Activated CD4-positive, alpha-beta T cell treated with anti-CD3 and anti-CD28 coated beads for 36 hours (primary cell): ENCODE measurements around the gene HLA-DOA. TPM values are rescaled to one million over a fixed set of nuclear protein-coding genes. Genes with fewer than 3 reads are reported as not detected.
A peak's percentile ranks its signal among the peaks of the same experiment; 100 is the strongest.

Source experiments
- ATAC-seq: fragments of 200-7000 bp; cut with Tn5 transposase; one replicate; pipeline ENCODE4 v1.10.0; 2021; ENCODE audit warnings: mild to moderate bottlenecking, moderate library complexity
- CTCF ChIA-PET: fragments of 350-600 bp; sonication (Branson Sonifier 250); formaldehyde crosslinking; loops from one replicate; lab custom pipeline; 2021; ENCODE audit warnings: antibody characterized with exemption; lab: Charles Lee
- POLR2A ChIA-PET: fragments of 350-600 bp; sonication (Branson Sonifier 250); formaldehyde crosslinking; loops from one replicate; lab custom pipeline; 2021; ENCODE audit warnings: antibody characterized with exemption, inconsistent platforms; lab: Charles Lee
- DNase-seq: peaks from one replicate; pipeline ENCODE4 v3.0.0-alpha.2; 2020
- H3K27ac Mint-ChIP-seq: one replicate; pipeline ENCODE4 v1.8.0; 2021; ENCODE audit warnings: mixed read lengths
- H3K27me3 Mint-ChIP-seq: one replicate; pipeline ENCODE4 v1.8.0; 2021; ENCODE audit warnings: mixed read lengths
- H3K36me3 Mint-ChIP-seq: one replicate; pipeline ENCODE4 v1.8.0; 2021; ENCODE audit warnings: low read depth, mixed read lengths
- H3K4me1 Mint-ChIP-seq: one replicate; pipeline ENCODE4 v1.8.0; 2021; ENCODE audit warnings: mixed read lengths
- H3K4me3 Mint-ChIP-seq: one replicate; pipeline ENCODE4 v1.8.0; 2021; ENCODE audit warnings: mild to moderate bottlenecking, moderate library complexity, mixed read lengths
- H3K9me3 Mint-ChIP-seq: one replicate; pipeline ENCODE4 v1.8.0; 2021; ENCODE audit warnings: low read depth, mixed read lengths
- intact Hi-C, 2 experiments: fragments of 100-400 bp; cut with DNase I in 1 of 2; cut with micrococcal nuclease in 1 of 2; formaldehyde crosslinking; loops; one replicate each; pipeline versions ENCODE4 v1.14.2 to v1.15.1; 2022 to 2024; cut with DNase I, micrococcal nuclease
- total RNA-seq, 2 experiments: library from RNA; stranded (reverse); gene quantifications; one replicate each; pipeline ENCODE4 v1.2.3, GENCODE V29; 2021

HLA-DOA gene
- total RNA-seq, 2 experiments from 2014 or later, result 1.7 to 3.3 TPM

DNA sequence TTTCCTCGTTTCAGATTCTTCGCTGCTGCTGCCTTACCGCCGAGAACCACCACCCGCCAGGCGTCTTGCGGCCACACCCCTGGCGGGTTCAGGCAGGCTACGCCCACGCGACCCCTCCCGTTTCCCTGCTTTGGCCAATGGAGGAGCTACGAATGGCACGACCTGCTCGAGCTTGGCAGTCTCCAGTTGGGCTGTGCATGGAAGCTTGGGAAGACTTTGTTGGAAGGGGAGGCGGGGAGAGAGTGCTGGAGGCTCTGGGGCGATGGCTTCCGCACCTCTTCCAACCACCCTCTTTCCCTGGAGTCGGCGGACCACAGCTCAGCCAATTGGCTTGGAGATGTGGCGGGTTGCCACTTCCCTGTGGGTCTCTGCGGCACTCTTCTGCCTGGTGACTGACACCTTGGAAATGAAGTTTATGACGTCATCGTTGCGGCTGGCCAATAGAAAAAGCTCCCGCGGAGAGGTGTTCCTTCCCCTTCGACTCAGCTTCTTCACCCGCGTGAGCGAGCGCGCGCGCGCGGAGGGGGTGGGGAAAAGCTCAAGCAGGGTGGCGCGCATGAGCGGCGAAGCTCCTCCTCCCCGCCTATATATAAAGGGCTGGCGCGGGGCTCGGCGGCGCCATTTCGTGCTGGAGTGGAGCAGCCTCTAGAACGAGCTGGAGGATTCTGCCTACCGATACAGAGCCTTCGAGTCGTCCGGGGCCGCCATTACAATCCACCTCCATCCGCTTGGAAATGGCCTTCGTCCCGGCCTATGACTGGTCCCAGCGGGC, 37.6 kb downstream of the HLA-DOA start:
- ATAC-seq (peak; percentile 43), DNase-seq (peak; percentile 100)
- ChIA-PET CTCF (interaction anchor here (0.5 to 13.4 kb wide), 15 partner anchors 12 to 1235 kb away, joined by 3 to 197 read pairs (median 5); partner anchors contain the start of genes HLA-DMA, PSMB9, RPS18 and TAP1), POLR2A (interaction anchor here (0.5 to 7.6 kb wide), 50 partner anchors 8 to 1724 kb away, joined by 3 to 83 read pairs (median 4); partner anchors contain the start of genes ATF6B, CSNK2B, HLA-DMA and HLA-DMB)
- H3K9me3 Mint-ChIP-seq, result no peaks in the 10 kb centered on the region
- no peaks in the 10 kb centered on the region for H3K27me3 Mint-ChIP-seq
- peaks cover 27% of the 10 kb centered on the region for H3K4me1 Mint-ChIP-seq
- H3K27ac Mint-ChIP-seq, result peak overlapping the region; percentile 100
- peaks cover 69% of the 10 kb centered on the region for H3K36me3 Mint-ChIP-seq
- peak overlapping the region; percentile 98 for H3K4me3 Mint-ChIP-seq
- intact Hi-C loops, result loop anchor here (1.0 to 10.0 kb wide), 16 partner anchors 117 to 1266 kb away; partner anchors contain the start of genes PSMB8 (in 2 of the 2), CUTA (in 1 of the 2), DXO (in 1 of the 2) and GPSM3 (in 1 of the 2)

DNA sequence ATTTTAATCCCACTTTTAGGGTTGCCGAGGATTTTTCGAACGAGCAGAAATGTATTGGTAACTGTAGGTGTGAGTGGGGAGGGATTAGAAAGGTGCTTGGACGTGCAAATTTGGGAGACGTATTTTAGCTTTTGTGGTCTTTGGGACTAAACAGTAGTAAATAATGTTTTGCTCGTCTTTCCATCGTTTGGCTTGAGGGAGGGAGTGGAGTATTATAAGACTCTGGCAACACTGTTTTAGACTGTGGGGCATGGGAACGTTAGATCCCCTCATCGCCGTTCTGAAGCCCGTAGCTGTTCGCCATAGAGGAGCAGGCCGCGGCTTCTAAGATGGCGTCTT, 38.2 kb downstream of the HLA-DOA start:
- ATAC-seq (no peak), DNase-seq (no peak)
- H3K4me1 Mint-ChIP-seq, result peaks cover 26% of the 10 kb centered on the region
- ChIA-PET CTCF (interaction anchor here (0.5 to 13.4 kb wide), 13 partner anchors 13 to 1236 kb away, joined by 3 to 197 read pairs (median 7); partner anchors contain the start of genes HLA-DMA, PSMB9, TAP1 and TAP2), POLR2A (interaction anchor here (0.6 to 7.6 kb wide), 31 partner anchors 8 to 1725 kb away, joined by 3 to 83 read pairs (median 7); partner anchors contain the start of genes ATF6B, CSNK2B, HLA-DMA and HLA-DMB)
- peak overlapping the region; percentile 98 for H3K4me3 Mint-ChIP-seq
- no peaks in the 10 kb centered on the region for H3K27me3 Mint-ChIP-seq
- H3K36me3 Mint-ChIP-seq, result peaks cover 63% of the 10 kb centered on the region
- intact Hi-C loops, result loop anchor here (1.0 to 10.0 kb wide), 9 partner anchors 116 to 1266 kb away; partner anchors contain the start of genes DXO (in 1 of the 2), GPSM3 (in 1 of the 2), HMGA1 (in 1 of the 2) and PBX2 (in 1 of the 2)
- peak overlapping the region; percentile 100 for H3K27ac Mint-ChIP-seq
- no peaks in the 10 kb centered on the region for H3K9me3 Mint-ChIP-seq

DNA sequence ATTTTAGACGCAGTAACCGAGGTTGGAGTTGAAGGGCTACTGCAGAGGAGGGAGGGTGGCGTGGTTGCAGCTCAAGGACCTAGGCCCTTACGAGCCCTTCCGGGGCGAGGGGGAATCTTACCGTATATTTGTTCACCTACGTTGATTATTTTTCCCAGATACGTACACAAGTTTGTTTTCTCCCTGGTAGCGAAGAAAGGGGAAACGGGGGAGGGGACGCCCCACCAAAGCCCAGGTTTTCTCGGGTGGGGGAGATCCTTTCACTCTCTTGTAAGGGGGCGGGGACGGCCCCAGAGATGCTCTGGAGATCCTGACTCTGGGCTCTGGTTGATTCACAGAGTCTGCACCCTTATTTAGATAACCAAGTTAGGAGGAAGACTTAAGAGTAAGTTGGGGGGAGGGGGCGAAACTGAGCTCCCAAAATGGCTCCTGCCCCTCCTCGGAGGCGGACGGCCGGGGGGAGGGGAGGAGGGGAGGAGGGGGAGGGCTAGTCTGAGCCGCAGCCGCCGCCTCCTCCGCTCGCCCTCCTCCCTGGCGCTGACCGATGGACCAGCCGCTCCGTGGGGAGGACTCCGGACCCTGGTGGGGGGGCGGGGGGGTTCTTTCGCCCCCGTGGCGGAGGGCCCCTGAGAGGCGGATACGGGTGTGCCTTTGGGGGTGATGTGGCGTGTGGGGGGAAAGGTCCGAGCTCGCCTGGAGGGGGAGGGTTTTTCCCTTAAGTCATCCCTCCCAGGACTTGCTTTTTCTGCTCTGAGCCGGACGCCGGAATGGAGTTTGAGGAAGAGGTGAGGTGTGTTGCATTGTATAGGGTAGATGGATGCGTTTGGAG, 38.8 kb downstream of the HLA-DOA start:
- Mint-ChIP-seq H3K27me3 (no peaks in the 10 kb centered on the region), H3K4me1 (peaks cover 26% of the 10 kb centered on the region), H3K27ac (peak overlapping the region; percentile 100), H3K9me3 (no peaks in the 10 kb centered on the region), H3K36me3 (peaks cover 58% of the 10 kb centered on the region), H3K4me3 (peak overlapping the region; percentile 98)
- ChIA-PET CTCF (interaction anchor here (0.5 to 13.4 kb wide), 9 partner anchors 14 to 1237 kb away, joined by 3 to 197 read pairs (median 12); partner anchors contain the start of genes HLA-DMA and TAP2), POLR2A (interaction anchor here (0.6 to 7.6 kb wide), 19 partner anchors 10 to 793 kb away, joined by 3 to 83 read pairs (median 7); partner anchors contain the start of genes HLA-DMA, HLA-DMB, HSD17B8 and PSMB8)
- DNase-seq (peak; percentile 94), ATAC-seq (peak; percentile 30)
- intact Hi-C loops, result loop anchor here (1.0 to 10.0 kb wide), 10 partner anchors 116 to 1267 kb away; partner anchors contain the start of genes DXO (in 1 of the 2), GPSM3 (in 1 of the 2), HMGA1 (in 1 of the 2) and PBX2 (in 1 of the 2)

DNA sequence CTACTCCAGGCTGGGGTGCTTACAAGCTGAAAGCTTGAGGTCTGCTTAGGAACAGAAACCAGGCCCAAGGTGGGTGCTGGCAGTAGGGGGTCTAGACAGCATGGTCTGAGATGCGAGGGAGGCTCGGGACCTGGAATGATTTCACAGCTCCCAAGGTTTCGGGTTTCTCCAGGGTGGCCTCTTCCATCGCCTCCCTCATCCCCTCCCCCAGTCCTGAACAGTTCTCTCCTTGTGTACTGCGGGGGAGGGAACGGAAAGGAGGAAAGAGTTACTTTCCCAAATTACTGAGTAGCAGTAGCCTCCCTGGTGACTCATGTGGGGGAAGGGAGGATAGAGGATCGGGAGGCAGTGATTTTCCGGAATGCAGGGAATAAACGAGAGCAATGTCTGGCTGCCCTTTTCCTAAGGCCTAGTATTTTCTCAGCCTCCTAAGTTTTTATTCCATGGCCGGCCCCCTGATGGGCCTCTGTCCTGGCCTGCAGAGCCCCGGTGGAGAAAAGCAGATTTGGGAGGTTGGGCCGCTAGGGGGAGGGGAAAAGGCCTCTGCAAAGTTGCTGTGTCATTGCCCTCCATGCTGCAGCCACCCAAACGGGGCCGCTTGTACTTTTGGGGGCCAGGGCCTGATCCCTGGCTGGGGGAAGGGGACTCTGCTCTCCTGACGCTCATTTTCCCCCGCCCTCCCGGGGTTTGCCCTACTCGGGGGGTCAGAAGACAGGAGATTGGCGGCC, 39.5 kb downstream of the HLA-DOA start:
- intact Hi-C loops, result loop anchor here (1.0 to 10.0 kb wide), 11 partner anchors 29 to 1267 kb away; partner anchors contain the start of genes DXO (in 1 of the 2), GPSM3 (in 1 of the 2), HLA-DMB (in 1 of the 2) and HMGA1 (in 1 of the 2)
- peak; percentile 88 for DNase-seq
- Mint-ChIP-seq H3K36me3 (peaks cover 55% of the 10 kb centered on the region), H3K27ac (peak overlapping the region; percentile 97), H3K4me3 (peak overlapping the region; percentile 98), H3K9me3 (no peaks in the 10 kb centered on the region), H3K27me3 (no peaks in the 10 kb centered on the region), H3K4me1 (peaks cover 26% of the 10 kb centered on the region)
- POLR2A ChIA-PET, result interaction anchor here (0.6 to 7.6 kb wide), 15 partner anchors 10 to 1445 kb away, joined by 3 to 83 read pairs (median 4); partner anchors contain the start of genes HLA-DMA, HLA-DMB, HSD17B8 and PSMB8
- CTCF ChIA-PET, result interaction anchor here (0.7 to 13.4 kb wide), 5 partner anchors 14 to 1396 kb away, joined by 3 to 197 read pairs (median 4); partner anchors contain the start of gene HLA-DMA
- peak; percentile 1 for ATAC-seq

DNA sequence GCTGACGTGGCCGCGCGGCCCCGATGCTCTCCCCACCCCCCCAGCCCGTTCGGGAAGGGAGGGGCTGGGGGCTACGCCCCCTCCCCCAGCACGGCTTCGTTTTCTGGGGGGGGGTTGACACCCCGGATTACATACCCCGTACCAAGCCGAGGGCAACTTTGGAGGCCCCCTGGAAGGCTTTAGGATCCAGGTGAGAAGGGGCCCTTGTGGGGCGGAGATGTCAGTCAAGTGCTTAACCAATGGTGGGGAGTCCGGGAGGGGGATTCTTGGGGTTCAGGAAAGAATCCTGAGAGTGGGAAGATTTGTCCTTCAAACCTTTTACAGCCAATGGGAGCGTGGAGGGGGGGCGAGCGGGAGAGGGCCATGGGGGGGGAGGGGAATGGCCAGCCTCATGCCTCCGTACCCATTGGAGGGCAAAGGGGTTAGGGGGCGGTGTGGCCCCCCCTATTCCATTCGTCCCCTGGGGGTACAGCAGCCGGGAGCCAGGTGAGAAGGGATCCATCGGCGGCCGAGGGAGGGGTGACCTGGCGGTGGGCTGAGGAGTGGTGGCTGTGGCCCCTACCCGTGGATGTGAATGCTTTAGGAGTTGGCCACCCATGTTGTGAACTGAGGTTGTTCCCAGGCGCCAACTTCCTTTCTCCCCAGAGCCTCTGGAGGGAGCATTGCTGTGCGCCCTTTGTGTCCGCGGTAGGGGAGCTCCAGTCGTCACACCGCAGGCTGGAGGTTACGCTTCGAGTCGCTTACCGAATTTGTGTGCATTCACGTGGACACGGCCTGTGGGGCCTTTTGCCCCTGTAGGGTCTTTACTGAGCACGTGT, 40.3 kb downstream of the HLA-DOA start:
- Mint-ChIP-seq H3K36me3 (peaks cover 49% of the 10 kb centered on the region), H3K27me3 (no peaks in the 10 kb centered on the region), H3K27ac (peak overlapping the region; percentile 97), H3K4me1 (peaks cover 30% of the 10 kb centered on the region), H3K9me3 (no peaks in the 10 kb centered on the region), H3K4me3 (peak overlapping the region; percentile 98)
- DNase-seq (peak; percentile 88), ATAC-seq (peak; percentile 8)
- POLR2A ChIA-PET, result interaction anchor here (0.6 to 7.6 kb wide), 14 partner anchors 9 to 1446 kb away, joined by 3 to 71 read pairs (median 4); partner anchors contain the start of genes HLA-DMB, HSD17B8, PSMB8 and TAP2
- CTCF ChIA-PET, result interaction anchor here (0.5 to 13.4 kb wide), 7 partner anchors 9 to 1395 kb away, joined by 3 to 197 read pairs (median 3); partner anchors contain the start of gene HLA-DMA
- intact Hi-C loops, result loop anchor here (1.0 to 5.0 kb wide), 11 partner anchors 16 to 422 kb away; partner anchors contain the start of genes HLA-DMB (in 2 of the 2), HLA-DMA (in 1 of the 2), KIFC1 (in 1 of the 2) and PSMB9 (in 1 of the 2)

DNA sequence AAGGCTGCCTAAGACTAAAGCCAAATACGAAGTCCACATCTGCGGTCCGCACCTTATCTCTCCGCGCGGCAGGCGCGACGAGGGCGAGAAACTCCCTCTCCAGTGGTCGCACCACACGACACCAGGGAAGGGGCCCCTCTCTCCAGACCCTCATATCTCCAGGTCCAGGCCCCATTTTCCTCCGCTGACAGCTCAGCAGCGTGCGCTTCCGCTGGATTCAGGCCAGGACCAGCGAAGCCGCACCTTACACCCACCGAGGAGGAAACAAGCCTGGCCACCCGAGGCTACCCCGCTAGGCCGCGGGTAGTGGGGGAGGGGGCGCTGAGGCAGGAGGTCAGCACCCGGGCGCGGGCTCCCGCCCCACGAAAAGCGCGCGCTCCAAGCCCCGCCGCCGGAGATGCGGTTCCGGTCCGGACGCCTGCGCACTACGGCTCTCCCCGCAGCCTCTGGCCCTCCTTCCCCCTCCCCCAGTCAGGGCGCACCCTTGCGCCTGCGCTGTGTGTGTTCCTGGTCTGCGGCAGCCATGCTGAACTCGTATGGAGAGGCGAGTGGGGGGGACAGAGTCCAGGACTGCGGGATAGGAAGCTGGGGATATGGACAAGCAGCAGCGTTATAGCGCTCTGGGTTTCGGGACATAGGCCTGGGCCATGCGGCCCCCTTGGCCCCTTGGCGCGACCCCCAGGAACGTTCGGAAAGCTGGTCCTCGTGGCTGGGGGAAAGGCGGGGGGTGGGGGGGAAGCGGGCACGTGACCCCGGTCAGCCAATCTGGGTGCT, 41.1 kb downstream of the HLA-DOA start, which contains the start of gene BRD2:
Gene BRD2 (plus strand): TSS at position 502 of the 774 bp plus-strand sequence. CDS start 4,305 bp downstream, outside the sequence.
- DNase-seq (peak; percentile 98), ATAC-seq (peak; percentile 45)
- CTCF ChIA-PET, result interaction anchor here (0.5 to 13.4 kb wide), 15 partner anchors 10 to 1165 kb away, joined by 3 to 197 read pairs (median 6); partner anchors contain the start of genes HLA-DMA, HLA-DMB and TAP2
- peaks cover 32% of the 10 kb centered on the region for H3K4me1 Mint-ChIP-seq
- intact Hi-C loops, result loop anchor here (1.0 to 5.0 kb wide), 11 partner anchors 15 to 423 kb away; partner anchors contain the start of genes HLA-DMB (in 2 of the 2), HLA-DMA (in 1 of the 2), KIFC1 (in 1 of the 2) and PSMB9 (in 1 of the 2)
- no peaks in the 10 kb centered on the region for H3K27me3 Mint-ChIP-seq
- H3K4me3 Mint-ChIP-seq, result peak within 1 kb of the TSS; percentile 98
- POLR2A ChIA-PET, result interaction anchor here (0.6 to 7.6 kb wide), 9 partner anchors 10 to 1393 kb away, joined by 3 to 71 read pairs (median 3); partner anchors contain the start of genes HLA-DMB, TAP2 and TNF
- H3K9me3 Mint-ChIP-seq, result no peaks in the 10 kb centered on the region
- H3K27ac Mint-ChIP-seq, result peak within 1 kb of the TSS; percentile 97
- peaks cover 41% of the 10 kb centered on the region for H3K36me3 Mint-ChIP-seq

DNA sequence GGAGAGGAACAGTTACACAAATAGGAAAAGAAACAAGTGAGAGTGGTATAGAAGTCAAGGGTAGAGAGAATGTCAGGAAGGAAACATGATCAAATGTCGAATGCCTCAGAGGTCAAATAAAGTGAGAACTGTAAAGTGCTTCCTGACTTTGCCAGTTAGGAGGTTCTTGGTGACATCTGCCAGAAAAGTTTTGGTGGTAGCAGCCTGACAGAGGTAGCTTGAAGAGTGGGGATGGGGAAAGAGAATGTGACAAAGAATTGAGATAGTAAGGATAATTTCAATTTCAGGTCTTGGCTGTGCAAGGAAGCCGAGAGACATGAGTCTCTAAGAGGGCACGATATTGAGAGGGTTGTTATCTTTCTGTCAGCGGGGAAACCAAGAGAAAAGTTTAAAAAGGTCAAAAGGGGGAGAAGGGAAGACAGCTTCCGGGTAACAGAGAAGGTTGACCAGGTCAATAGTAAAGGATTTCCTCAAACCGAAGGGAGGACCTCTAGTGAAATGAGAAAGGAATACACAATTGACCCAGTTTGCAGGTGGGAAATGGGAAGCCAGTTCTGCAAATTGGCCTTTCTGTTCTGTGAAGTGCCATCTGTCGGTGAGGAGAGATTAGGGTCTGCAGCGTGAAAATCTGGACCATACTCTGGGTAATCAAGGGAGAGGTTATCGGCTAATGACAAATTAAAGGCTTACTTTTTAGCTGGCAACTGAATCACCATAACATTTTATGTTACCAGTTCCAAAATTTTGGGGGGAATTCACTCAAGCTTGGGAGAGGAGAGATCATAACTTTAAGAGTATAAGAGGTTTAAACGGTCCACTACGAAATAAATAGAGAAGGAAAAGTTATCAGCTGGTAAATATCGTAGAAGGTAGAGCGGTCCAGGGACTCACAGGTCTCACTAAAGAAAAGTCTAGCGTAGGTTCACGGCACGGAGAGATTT, 42.0 kb downstream of the HLA-DOA start:
- Mint-ChIP-seq H3K9me3 (no peaks in the 10 kb centered on the region), H3K36me3 (peaks cover 32% of the 10 kb centered on the region), H3K4me3 (peak overlapping the region; percentile 98), H3K27ac (peak overlapping the region; percentile 97), H3K27me3 (no peaks in the 10 kb centered on the region), H3K4me1 (peaks cover 36% of the 10 kb centered on the region)
- DNase-seq (peak; percentile 51), ATAC-seq (no peak)
- intact Hi-C loops, result loop anchor here (1.0 to 5.0 kb wide), 13 partner anchors 14 to 424 kb away; partner anchors contain the start of genes HLA-DMA (in 2 of the 2), HLA-DMB (in 2 of the 2), KIFC1 (in 1 of the 2) and PSMB9 (in 1 of the 2)
- POLR2A ChIA-PET, result interaction anchor here (0.6 to 7.6 kb wide), 6 partner anchors 11 to 818 kb away, joined by 3 to 71 read pairs (median 4); partner anchors contain the start of gene HLA-DMB
- CTCF ChIA-PET, result interaction anchor here (0.6 to 13.4 kb wide), 20 partner anchors 10 to 281 kb away, joined by 3 to 197 read pairs (median 4); partner anchors contain the start of genes HLA-DMA, HLA-DMB and TAP2
